ENCODE results near the gene RPL32.

DNA sequence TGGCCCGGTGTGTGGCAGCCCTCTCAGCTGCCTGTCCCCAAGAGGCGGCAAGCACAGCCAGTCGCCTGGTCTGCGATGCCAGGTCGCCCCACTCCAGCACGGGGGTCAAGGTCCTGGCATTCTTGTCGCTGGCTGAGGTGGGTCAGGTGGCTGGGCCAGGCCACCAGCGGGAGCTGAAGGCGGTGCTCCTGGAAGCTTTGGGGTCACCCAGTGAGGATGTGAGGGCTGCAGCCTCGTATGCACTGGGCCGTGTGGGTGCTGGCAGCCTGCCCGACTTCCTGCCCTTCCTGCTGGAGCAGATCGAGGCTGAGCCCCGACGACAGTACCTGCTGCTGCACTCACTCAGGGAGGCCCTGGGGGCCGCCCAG lies 24.0 kb downstream of the RPL32 start:
- TF ChIP-seq CTCF (IDR thresholded peaks at IDR 0.05; ENCODE audit: poor library complexity, severe bottlenecking) (no peak), SMC3 (conservative IDR thresholded peaks at IDR 0.05; ENCODE audit: poor library complexity) (no peak), EZH2 (IDR thresholded peaks at IDR 0.05; ENCODE audit: borderline replicate concordance, insufficient read depth, low read length, poor library complexity, severe bottlenecking) (no peak), TAF1 (IDR thresholded peaks at IDR 0.05; ENCODE audit: low read depth) (no peak), POLR2AphosphoS5 (IDR thresholded peaks at IDR 0.05) (no peak), REST (IDR thresholded peaks at IDR 0.05; ENCODE audit: borderline replicate concordance) (no peak), EP300 (conservative IDR thresholded peaks at IDR 0.05; ENCODE audit: poor library complexity, severe bottlenecking) (no peak), RAD21 (conservative IDR thresholded peaks at IDR 0.05) (no peak), MXI1 (conservative IDR thresholded peaks at IDR 0.05; ENCODE audit: poor library complexity, severe bottlenecking) (no peak)
